ENCODE measurements around the gene LHX8.

The LHX8 gene

DNA sequence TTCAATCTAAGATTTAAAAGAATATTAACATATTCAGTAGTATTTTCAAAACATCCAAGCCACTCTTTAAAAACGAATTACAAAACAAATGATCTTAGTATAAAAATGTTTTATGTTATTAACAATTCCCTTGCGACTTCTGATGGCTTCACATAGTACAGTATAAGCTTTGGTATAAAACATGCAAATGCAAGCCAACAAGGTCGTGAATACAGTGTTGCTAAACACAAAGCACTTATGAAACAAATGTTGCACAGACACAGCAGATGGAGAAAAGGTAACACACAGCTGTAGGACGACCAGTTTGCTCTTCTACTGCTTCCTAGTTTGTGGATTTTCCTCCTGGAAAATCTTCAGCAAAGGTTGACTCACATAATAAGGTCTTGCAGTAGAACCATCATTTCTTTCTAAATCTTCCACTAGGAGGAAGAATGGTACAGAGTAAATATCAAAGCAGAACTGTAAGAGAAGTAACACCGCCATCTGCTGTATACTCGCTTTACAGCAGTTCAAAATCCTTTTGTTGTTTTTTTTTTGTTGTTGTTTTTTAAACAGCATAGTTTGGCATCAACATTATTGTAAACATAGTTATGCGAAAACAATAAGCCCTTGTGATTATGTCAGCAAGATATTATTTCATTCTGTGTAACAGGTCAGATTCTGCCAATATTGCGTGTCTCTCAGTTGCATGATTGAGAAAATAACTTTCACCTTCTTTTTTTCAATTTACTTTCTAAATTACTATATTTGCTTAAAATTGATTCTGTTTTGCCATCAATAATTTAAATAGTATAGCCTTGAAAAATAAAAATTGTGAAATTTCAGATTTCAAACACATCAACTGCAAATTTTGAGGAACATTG, 69.5 kb downstream of the LHX8 start:
- peak in 5 of 51 donors; percentile 0 to 32 (median 5) for DNase-seq

- no peak for DNase-seq
Observed at GRCh38 chr1:75208862-75209261, 74.7 kb downstream of the LHX8 start.
